K562 (cell line): ENCODE results near the gene C17orf78.
"Not testable (repeated sequence)": the region's sequence is repeated elsewhere in the genome, so short reads cannot be mapped to it uniquely, and the experiment has no call there.

Source experiments
- EZH2 ChIP-seq: IDR thresholded peaks from 2 replicates; pipeline ENCODE4 v1.6.1; 2012; ENCODE audit warnings: low read depth, mild to moderate bottlenecking, inconsistent platforms, low read length, borderline replicate concordance
- MYC ChIP-seq, 2 experiments: fragments of 250-450 bp in 1 of 2; sonication (Bioruptor Pico) in 1 of 2; IDR thresholded peaks; 2 replicates each; pipeline versions ENCODE4 v1.5.1 to v1.6.1; 2012 to 2021; ENCODE audit warnings: low read depth in 2 of 2, borderline replicate concordance in 1 of 2, improper control_type of control experiment in 1 of 2, low read length in 1 of 2, mild to moderate bottlenecking in 1 of 2, moderate library complexity in 1 of 2
- NR2C2 ChIP-seq, 2 experiments: fragments of 200-800 bp in 1 of 2; sonication (Bioruptor generic) in 1 of 2; sonication (generic) in 1 of 2; formaldehyde crosslinking in 1 of 2; IDR thresholded peaks; 2 replicates each; pipeline versions ENCODE4 v1.6.1 to v1.8.0; 2016 to 2022; ENCODE audit warnings: mild to moderate bottlenecking in 1 of 2, missing compliant biosample characterization in 1 of 2, missing genetic modification characterization in 1 of 2, missing genetic modification reagents in 1 of 2
- PML ChIP-seq: IDR thresholded peaks from 2 replicates; pipeline ENCODE4 v1.6.1; 2012; ENCODE audit warnings: low read length, inconsistent platforms
- SREBF2 ChIP-seq: sonication (generic); formaldehyde crosslinking; IDR thresholded peaks from 2 replicates; pipeline ENCODE4 v1.4.0; 2020; ENCODE audit warnings: mild to moderate bottlenecking, missing genetic modification reagents
- STAT5A ChIP-seq: IDR thresholded peaks from 2 replicates; pipeline ENCODE4 v1.6.1; 2012; ENCODE audit warnings: low read length, inconsistent platforms, borderline replicate concordance
- ZNF584 ChIP-seq: fragments of 200-800 bp; sonication (Bioruptor generic); IDR thresholded peaks from 2 replicates; pipeline ENCODE4 v1.6.1; 2016; ENCODE audit warnings: low read depth, mild to moderate bottlenecking, missing genetic modification characterization, missing compliant biosample characterization
- TF ChIP-seq, protein P1 (sequence below): IDR thresholded peaks from 2 replicates; pipeline ENCODE4 v1.6.1; 2014; ENCODE audit warnings: antibody characterized with exemption
- TF ChIP-seq, protein P2 (sequence below): fragments of 450-650 bp; formaldehyde crosslinking; IDR thresholded peaks from 2 replicates; pipeline ENCODE4 v1.4.0; 2020; ENCODE audit warnings: mild to moderate bottlenecking, moderate library complexity
- TF ChIP-seq, protein P3 (sequence below): fragments of 250-450 bp; sonication (Bioruptor Pico); IDR thresholded peaks from 2 replicates; pipeline ENCODE4 v1.5.0; 2021; ENCODE audit warnings: mild to moderate bottlenecking, moderate library complexity
- TF ChIP-seq, protein P4 (sequence below): sonication (generic); formaldehyde crosslinking; IDR thresholded peaks from 2 replicates; pipeline ENCODE4 v1.8.0; 2022; ENCODE audit warnings: mild to moderate bottlenecking, missing genetic modification reagents

DNA sequence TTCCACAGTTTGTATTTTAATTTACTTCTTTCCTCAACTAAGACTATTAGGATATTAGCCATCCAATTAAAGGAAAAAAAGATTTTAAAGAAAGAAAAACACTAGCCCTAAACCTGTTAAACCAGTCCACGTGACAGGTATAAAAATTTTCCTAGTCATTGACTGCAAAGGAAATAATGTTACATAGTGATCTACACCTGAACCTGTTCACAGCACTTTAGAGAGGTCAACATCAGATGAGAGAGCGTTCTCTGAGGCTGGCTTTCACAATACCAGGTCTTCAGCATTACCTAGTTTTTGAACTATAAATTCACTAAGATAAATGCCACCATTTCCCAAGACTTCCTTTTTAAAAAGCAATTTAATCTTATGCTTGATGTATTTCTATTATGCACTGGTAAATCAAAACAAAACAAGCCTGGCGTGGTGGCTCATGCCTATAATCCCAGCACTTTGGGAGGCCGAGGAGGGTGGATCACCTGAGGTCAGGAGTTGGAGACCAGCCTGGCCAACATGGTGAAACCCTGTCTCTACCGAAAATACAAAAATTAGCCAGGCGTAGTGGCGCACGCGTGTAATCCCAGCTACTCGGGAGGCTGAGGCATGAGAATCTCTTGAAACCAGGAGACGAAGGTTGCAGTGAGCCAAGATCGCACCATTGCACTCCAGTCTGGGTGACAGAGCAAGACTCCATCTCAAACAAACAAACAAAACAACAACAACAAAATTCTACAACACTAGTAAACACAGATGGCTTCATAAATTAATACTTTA, 18.8 kb upstream of the C17orf78 start:
- TF ChIP-seq, protein P1, sequence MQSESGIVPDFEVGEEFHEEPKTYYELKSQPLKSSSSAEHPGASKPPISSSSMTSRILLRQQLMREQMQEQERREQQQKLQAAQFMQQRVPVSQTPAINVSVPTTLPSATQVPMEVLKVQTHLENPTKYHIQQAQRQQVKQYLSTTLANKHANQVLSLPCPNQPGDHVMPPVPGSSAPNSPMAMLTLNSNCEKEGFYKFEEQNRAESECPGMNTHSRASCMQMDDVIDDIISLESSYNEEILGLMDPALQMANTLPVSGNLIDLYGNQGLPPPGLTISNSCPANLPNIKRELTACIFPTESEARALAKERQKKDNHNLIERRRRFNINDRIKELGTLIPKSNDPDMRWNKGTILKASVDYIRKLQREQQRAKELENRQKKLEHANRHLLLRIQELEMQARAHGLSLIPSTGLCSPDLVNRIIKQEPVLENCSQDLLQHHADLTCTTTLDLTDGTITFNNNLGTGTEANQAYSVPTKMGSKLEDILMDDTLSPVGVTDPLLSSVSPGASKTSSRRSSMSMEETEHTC = not testable (repeated sequence)
- TF ChIP-seq PML; SREBF2; ZNF584 (CRISPR knock-in tag); MYC (IDR thresholded peaks at IDR 0.05; ENCODE audit: low read depth, low read length); MYC (CRISPR knock-in tag; IDR thresholded peaks at IDR 0.05; ENCODE audit: borderline replicate concordance, low read depth); STAT5A; NR2C2 (CRISPR knock-in tag; IDR thresholded peaks at IDR 0.05); NR2C2 (tag; IDR thresholded peaks at IDR 0.05); EZH2: not testable (repeated sequence)
- TF ChIP-seq, protein P2, sequence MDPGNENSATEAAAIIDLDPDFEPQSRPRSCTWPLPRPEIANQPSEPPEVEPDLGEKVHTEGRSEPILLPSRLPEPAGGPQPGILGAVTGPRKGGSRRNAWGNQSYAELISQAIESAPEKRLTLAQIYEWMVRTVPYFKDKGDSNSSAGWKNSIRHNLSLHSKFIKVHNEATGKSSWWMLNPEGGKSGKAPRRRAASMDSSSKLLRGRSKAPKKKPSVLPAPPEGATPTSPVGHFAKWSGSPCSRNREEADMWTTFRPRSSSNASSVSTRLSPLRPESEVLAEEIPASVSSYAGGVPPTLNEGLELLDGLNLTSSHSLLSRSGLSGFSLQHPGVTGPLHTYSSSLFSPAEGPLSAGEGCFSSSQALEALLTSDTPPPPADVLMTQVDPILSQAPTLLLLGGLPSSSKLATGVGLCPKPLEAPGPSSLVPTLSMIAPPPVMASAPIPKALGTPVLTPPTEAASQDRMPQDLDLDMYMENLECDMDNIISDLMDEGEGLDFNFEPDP (CRISPR knock-in tag) = not testable (repeated sequence)
- TF ChIP-seq, protein P3, sequence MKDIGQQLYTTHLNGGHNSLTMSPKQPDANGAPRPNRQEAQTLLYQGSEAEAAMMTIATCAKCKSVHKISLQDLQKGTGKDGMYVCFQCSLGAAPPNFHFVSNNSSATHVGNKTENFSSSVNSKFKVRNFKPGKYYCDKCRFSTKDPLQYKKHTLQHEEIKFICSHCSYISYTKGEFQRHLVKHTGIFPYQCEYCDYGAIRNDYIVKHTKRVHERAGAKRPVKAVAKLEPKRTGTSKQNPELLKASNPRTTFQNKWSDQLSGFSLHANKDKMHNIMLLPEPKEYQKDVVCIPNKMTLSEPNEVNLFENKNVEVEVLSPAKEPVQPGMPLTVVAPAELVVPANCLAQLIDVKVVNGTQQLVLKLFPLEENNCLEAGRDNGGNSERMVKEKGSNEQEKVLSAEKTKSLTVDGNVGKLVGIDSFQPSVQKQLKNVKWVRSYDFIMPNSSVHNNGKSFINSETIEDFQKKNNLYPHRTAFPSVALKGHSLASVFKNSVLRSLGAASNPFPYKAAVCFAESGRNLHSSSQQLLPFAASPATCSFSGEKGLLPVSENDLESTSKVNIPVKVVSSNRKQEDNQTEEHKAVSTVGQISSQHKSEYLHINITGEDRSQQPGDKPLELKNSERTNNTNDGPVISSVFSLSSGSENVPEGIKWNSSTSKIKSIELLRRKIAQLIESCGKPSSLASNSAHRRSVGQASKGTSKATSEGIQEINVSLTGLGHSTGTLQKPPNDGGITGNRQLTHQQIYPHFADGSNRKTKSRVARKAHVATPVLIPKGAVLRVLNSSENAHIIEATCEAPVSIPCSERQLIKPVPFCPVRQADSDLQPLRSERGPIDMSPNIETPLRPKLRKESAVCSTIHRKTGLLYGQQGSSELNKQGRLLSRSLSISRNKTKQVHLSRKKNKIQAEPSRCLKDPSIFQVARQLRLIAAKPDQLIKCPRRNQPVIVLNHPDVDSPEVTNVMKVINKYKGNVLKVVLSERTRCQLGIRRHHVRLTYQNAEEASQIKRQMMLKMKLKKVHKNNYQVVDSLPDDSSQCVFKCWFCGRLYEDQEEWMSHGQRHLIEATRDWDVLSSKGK (CRISPR knock-in tag) = not testable (repeated sequence)
- TF ChIP-seq, protein P4, sequence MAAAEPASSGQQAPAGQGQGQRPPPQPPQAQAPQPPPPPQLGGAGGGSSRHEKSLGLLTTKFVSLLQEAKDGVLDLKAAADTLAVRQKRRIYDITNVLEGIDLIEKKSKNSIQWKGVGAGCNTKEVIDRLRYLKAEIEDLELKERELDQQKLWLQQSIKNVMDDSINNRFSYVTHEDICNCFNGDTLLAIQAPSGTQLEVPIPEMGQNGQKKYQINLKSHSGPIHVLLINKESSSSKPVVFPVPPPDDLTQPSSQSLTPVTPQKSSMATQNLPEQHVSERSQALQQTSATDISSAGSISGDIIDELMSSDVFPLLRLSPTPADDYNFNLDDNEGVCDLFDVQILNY (CRISPR knock-in tag) = not testable (repeated sequence)
